Uterus (tissue), 4 donors: ENCODE measurements around the gene YOD1. TPM values are rescaled to one million over a fixed set of nuclear protein-coding genes. Genes with fewer than 3 reads are reported as not detected.
A peak's percentile ranks its signal among the peaks of the same experiment; 100 is the strongest.

Experiments
- DNase-seq, 2 donors: peaks; one replicate each; pipeline ENCODE4 v3.0.0-alpha.2; 2019 to 2020
- H3K27ac ChIP-seq, 2 donors: fragments of 200-600 bp; sonication (generic); 1 replicate in 1 of 2; 2 replicates in 1 of 2; pipeline ENCODE4 v1.5.1; 2016 to 2018
- H3K27me3 ChIP-seq, 2 donors: fragments of 200-600 bp; sonication (generic); one replicate each; pipeline ENCODE4 v1.5.1; 2018 to 2019; ENCODE audit warnings: control low read depth in 1 of 2
- H3K36me3 ChIP-seq, 2 donors: fragments of 200-600 bp; sonication (generic); one replicate each; pipeline ENCODE4 v1.5.1; 2019; ENCODE audit warnings: control low read depth in 1 of 2
- H3K4me1 ChIP-seq, 2 donors: fragments of 200-600 bp; sonication (generic); one replicate each; pipeline ENCODE4 v1.5.1; 2018 to 2019; ENCODE audit warnings: control low read depth in 1 of 2
- H3K4me3 ChIP-seq, 2 donors: fragments of 200-600 bp; sonication (generic); 1 replicate in 1 of 2; 2 replicates in 1 of 2; pipeline ENCODE4 v1.5.1; 2018 to 2019; ENCODE audit warnings: mild to moderate bottlenecking in 1 of 2
- H3K9me3 ChIP-seq, 2 donors: fragments of 200-600 bp; sonication (generic); one replicate each; pipeline ENCODE4 v1.5.1; 2019; ENCODE audit warnings: control low read depth in 1 of 2
- POLR2A ChIP-seq, 2 donors: fragments of 450-650 bp; IDR thresholded peaks; one replicate each; pipeline ENCODE4 v1.6.1; 2016; ENCODE audit warnings: antibody characterized with exemption in 2 of 2, mild to moderate bottlenecking in 1 of 2, moderate library complexity in 1 of 2
- intact Hi-C: fragments of 100-400 bp; cut with DNase I; formaldehyde crosslinking; loops from one replicate; pipeline ENCODE4 v1.15.1; 2023; ENCODE audit warnings: low total_unique reads
- total RNA-seq, 4 donors: library from RNA; depleted of rRNA in 3 of 4; stranded (reverse); fragments of >200 nt in 3 of 4; gene quantifications; one replicate each; pipeline versions ENCODE4 v1.1.0 to v1.2.4, GENCODE V29; 2014 to 2023
- TF ChIP-seq, protein P1 (sequence below), 4 experiments: fragments of 200-600 bp in 2 of 4; fragments of 450-650 bp in 2 of 4; sonication (generic) in 2 of 4; IDR thresholded peaks; one replicate each; pipeline ENCODE4 v1.5.1; 2016 to 2019; ENCODE audit warnings: antibody characterized with exemption in 4 of 4, mild to moderate bottlenecking in 2 of 4, moderate library complexity in 1 of 4
- donor health status: DM: yes; HTN: yes; CAD: no.

Gene YOD1
- total RNA-seq, 4 donors from 2014 or later = 3.3 to 17.1 (median 7.6) TPM

DNA sequence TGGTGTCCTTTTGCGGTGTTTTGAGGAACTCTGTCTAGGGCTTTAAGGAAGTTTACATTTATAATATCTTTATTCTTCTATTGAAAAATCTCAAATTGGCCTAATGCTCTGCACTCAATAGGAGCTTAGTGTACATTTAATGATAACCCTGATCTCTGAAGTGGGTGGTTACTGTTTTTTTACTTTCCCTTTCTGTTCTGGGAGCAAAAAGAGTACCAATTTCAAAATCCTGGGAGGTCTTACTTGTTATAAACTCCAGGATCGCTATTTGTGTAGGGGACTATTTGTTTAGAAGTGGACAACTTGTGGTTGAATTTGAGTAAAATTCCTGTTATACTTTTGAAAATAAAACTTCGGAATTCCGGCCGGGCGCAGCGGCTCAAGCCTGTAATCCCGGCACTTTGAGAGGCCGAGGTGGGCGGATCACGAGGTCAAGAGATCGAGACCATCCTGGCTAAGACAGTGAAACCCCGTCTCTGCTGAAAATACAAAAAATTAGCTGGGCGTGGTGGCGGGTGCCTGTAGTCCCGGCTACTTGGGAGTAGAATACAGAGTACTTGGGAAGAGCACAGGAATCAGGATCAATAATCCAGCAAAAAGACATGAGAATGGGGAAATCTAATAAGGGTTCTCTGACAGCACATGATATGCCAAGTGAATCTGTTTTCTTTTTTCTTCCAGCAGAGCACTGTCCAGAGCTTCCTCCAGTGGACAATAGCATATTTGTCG is 38.8 kb upstream of the YOD1 start:
- intact Hi-C loops = no loop called here
- Histone ChIP-seq H3K4me1 (no peaks in the 10 kb centered on the region), H3K4me3 (no peak overlapping the region), H3K9me3 (no peaks in the 10 kb centered on the region), H3K27me3 (no peaks in the 10 kb centered on the region), H3K27ac (no peak overlapping the region), H3K36me3 (no peaks in the 10 kb centered on the region)
- no peak for DNase-seq
- TF ChIP-seq, protein P1, sequence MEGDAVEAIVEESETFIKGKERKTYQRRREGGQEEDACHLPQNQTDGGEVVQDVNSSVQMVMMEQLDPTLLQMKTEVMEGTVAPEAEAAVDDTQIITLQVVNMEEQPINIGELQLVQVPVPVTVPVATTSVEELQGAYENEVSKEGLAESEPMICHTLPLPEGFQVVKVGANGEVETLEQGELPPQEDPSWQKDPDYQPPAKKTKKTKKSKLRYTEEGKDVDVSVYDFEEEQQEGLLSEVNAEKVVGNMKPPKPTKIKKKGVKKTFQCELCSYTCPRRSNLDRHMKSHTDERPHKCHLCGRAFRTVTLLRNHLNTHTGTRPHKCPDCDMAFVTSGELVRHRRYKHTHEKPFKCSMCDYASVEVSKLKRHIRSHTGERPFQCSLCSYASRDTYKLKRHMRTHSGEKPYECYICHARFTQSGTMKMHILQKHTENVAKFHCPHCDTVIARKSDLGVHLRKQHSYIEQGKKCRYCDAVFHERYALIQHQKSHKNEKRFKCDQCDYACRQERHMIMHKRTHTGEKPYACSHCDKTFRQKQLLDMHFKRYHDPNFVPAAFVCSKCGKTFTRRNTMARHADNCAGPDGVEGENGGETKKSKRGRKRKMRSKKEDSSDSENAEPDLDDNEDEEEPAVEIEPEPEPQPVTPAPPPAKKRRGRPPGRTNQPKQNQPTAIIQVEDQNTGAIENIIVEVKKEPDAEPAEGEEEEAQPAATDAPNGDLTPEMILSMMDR (IDR thresholded peaks at IDR 0.05) = no peak
- no peak for TF ChIP-seq POLR2A (IDR thresholded peaks at IDR 0.05)

GRCh38 chr1:207088701-207089626 is 38.0 kb upstream of the YOD1 start, which contains the start of gene C4BPB:
C4BPB (plus strand) TSS chr1:207088860; CDS start chr1:207089532, 672 bp downstream.
- intact Hi-C loops = no loop called here
- TF ChIP-seq, protein P1 (IDR thresholded peaks at IDR 0.05) = no peak
- TF ChIP-seq POLR2A (IDR thresholded peaks at IDR 0.05) = no peak
- Histone ChIP-seq H3K9me3 (no peaks in the 10 kb centered on the region), H3K27ac (no peak within 1 kb of the TSS), H3K27me3 (no peaks in the 10 kb centered on the region), H3K4me1 (no peaks in the 10 kb centered on the region), H3K4me3 (no peak within 1 kb of the TSS), H3K36me3 (no peaks in the 10 kb centered on the region)
- no peak for DNase-seq

DNA sequence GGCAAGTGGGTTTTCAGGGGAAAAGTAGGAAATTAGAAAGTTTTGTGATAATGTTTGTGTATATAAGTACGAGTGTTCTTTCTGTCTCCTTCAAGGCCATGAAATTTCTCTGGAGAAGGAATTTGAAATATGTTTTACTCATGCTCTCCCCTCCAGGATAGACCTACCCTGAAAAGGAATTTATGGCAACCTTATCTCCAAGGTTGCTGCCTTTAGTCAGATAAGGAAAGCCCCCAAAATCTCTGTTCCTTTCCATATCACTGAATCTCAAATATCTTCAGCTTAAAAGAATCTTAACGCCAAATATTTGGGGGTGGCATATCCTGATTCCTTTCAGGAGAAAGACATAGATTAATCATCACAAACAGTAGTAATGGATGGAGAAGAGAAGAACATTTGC is 37.2 kb upstream of the YOD1 start:
- no peak for DNase-seq
- TF ChIP-seq, protein P1 (IDR thresholded peaks at IDR 0.05) = no peak
- no peak for TF ChIP-seq POLR2A (IDR thresholded peaks at IDR 0.05)
- Histone ChIP-seq H3K36me3 (no peaks in the 10 kb centered on the region), H3K9me3 (no peaks in the 10 kb centered on the region), H3K27ac (no peak overlapping the region), H3K4me3 (no peak overlapping the region), H3K4me1 (no peaks in the 10 kb centered on the region), H3K27me3 (no peaks in the 10 kb centered on the region)
- intact Hi-C loops = no loop called here

DNA sequence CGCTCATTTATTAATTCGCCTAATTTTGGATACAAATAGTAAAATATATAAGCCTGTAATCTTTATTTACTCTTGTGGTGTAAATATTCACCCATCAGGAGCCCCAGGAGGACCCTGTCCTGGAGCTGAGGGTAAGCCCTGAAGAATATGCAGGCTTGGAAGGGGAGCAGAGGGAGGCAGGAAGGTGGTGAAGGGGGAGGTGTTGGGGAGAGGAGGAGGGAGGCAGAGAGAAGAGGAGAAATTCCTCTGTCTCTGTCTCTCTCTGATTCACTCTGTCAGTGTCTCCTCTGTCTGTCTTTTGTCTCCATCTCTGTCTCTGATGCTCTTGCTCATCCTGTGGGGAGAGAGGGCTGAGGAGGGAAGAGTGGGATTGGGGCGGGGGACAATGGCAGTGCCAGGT is 34.9 kb upstream of the YOD1 start:
- Histone ChIP-seq H3K27ac (no peak overlapping the region), H3K27me3 (no peaks in the 10 kb centered on the region), H3K9me3 (no peaks in the 10 kb centered on the region), H3K4me3 (no peak overlapping the region), H3K36me3 (no peaks in the 10 kb centered on the region), H3K4me1 (no peaks in the 10 kb centered on the region)
- DNase-seq = no peak
- TF ChIP-seq POLR2A (IDR thresholded peaks at IDR 0.05) = no peak
- TF ChIP-seq, protein P1 (IDR thresholded peaks at IDR 0.05) = no peak
- intact Hi-C loops = no loop called here

GRCh38 chr1:207084701-207085180 is 33.7 kb upstream of the YOD1 start:
- DNase-seq = peak in 1 of 2 donors; percentile 24
- no peak overlapping the region for H3K27ac ChIP-seq
- H3K4me1 ChIP-seq = no peaks in the 10 kb centered on the region
- no peaks in the 10 kb centered on the region for H3K36me3 ChIP-seq
- no peaks in the 10 kb centered on the region for H3K27me3 ChIP-seq
- no peaks in the 10 kb centered on the region for H3K9me3 ChIP-seq
- TF ChIP-seq, protein P1 (IDR thresholded peaks at IDR 0.05) = peak; percentile 14 to 61 (median 44)
- no peak for TF ChIP-seq POLR2A (IDR thresholded peaks at IDR 0.05)
- intact Hi-C loops = no loop called here
- H3K4me3 ChIP-seq = no peak overlapping the region
